Keratinocyte (primary cell): Measurements from ENCODE around the gene ACSM2B.
"Not testable (repeated sequence)": the region's sequence is repeated elsewhere in the genome, so short reads cannot be mapped to it uniquely, and the experiment has no call there.

Experiments
- CTCF ChIP-seq, 3 experiments: IDR thresholded peaks in 1 of 3; conservative IDR thresholded peaks in 1 of 3; optimal IDR thresholded peaks in 1 of 3; 2 replicates in 2 of 3; 3 replicates in 1 of 3; pipeline versions ENCODE3 to v1.5.1; 2011; ENCODE audit warnings: low read length in 3 of 3, mild to moderate bottlenecking in 3 of 3, moderate library complexity in 2 of 3, control low read depth in 1 of 3, inconsistent platforms in 1 of 3; ENCODE audit not compliant: insufficient read depth in 2 of 3; ENCODE audit errors: extremely low read depth in 1 of 3
- EZH2 ChIP-seq: IDR thresholded peaks from one replicate; pipeline ENCODE4 v1.6.1; 2012; ENCODE audit warnings: inconsistent platforms, mild to moderate bottlenecking, low read length, moderate library complexity

- not testable (repeated sequence) for TF ChIP-seq CTCF (optimal IDR thresholded peaks at IDR 0.05 in 1 of 3, IDR thresholded peaks at IDR 0.05 in 1 of 3, conservative IDR thresholded peaks at IDR 0.05 in 1 of 3; ENCODE audit: extremely low read depth in 1 of 3, insufficient read depth in 2 of 3, low read length in 3 of 3); EZH2
Observed at GRCh38 chr16:20546278-20546853, 29.8 kb downstream of the ACSM2B start.
